ENCODE data around the gene CDRT15.
"Not testable (repeated sequence)": the region's sequence is repeated elsewhere in the genome, so short reads cannot be mapped to it uniquely, and the experiment has no call there.

Gene CDRT15

DNA sequence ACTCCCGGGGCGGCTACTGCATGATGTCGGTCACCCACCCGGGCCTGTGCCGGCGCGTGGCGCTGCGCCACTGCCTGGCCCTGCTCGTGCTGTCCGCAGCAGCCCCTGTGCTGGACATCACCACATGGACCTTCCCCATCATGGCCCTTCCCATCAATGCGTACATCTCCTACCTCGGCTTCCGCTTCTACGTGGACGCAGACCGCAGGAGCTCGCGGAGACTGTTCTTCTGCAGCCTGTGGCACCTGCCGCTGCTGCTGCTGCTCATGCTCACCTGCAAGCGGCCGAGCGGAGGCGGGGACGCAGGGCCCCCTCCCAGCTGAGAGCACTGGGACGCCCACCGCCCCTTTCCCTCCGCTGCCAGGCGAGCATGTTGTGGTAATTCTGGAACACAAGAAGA, 29.8 kb downstream of the CDRT15 start:
- DNase-seq (ENCODE audit: low spot score), result no peak

DNA sequence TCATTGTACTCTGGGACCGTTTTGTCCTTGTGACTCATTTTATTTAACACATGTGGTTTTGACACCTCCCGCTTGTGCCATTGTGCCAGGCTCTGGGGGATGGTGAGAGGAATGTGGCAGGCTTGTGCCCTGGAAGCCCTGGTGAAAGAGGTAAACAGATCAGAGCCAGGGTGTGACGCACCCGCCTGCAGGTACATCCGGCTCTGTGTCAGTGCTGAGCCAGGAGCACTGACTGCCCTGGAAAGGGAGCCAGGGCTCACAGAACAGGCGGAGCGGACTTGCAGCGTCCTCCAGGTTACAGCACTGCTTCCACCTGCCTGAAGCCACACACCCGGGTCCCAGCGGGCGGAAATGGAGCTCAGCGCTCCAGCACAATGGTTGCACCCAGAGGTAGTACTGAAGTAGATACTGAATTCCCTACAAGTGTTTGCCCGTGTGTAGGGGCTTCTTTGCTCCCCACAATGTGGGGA, 30.6 kb downstream of the CDRT15 start:
- no peak for DNase-seq (ENCODE audit: low spot score)

DNA sequence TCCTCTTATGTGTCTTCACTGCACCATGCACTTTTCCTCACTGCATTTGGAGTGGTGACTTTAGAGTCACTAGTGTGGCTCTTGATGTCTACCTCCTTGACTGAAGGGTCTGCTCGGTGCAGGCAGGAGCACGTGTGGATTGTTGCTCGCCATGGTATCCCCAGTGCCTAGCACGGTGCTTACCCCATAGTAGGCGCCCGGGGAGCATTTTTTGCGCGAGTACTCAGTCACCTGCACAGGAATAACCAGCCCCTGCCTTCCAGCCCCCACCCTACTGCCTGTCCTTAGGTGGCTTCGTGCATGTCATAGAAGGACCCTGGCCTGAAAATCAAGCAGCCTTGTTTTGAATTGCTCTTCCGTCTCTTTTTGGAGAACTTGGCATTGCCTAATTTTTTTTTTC, 31.3 kb downstream of the CDRT15 start:
- DNase-seq (ENCODE audit: low spot score), result no peak

GRCh38 chr17:14204546-14204945, 32.1 kb downstream of the CDRT15 start:
- no peak for DNase-seq (ENCODE audit: low spot score)

GRCh38 chr17:14204084-14204483, 32.6 kb downstream of the CDRT15 start:
- no peak for DNase-seq (ENCODE audit: low spot score)

DNA sequence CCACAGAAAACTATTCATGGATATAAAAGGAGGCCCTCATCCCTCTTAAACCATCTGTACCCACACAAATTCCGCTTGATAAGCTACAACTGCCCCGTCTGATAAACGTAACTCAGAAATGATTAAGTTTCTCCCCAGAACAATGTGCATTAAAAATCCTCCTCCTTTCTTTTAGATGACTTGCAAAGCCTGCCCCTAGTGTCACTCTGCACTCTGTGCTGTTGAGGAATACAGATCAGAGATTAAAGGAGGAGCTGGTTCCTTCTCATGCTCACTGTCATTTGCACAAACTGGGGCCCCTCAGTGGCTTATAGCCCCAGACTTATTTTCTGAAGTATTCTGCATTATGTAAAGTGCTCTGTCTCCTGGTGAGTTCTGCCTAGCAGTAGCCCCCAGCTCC, 33.3 kb downstream of the CDRT15 start:
- no peak for DNase-seq (ENCODE audit: low spot score)

GRCh38 chr17:14202388-14203166, 34.1 kb downstream of the CDRT15 start:
- no peak for DNase-seq (ENCODE audit: low spot score)

DNA sequence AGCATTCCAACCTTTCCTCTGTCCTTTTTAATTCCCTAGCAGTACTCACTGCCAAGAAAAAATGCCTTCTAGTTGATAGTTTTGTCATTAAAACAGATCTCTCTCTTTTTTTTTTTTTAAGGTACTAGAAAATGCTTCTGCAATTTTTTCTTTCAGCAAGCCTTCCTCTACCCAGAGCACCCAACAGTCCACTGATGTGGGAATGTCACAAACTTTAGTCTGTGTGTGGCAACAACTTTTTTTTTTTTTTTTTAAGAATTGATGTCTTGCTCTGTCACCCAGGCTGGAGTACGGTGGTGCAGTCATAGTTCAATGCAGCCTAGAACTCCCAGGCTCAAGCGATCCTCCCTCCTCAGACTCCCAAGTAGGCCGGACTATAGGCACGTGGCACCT, 34.7 kb downstream of the CDRT15 start:
- DNase-seq (ENCODE audit: low spot score), result no peak

- DNase-seq (ENCODE audit: low spot score), result no peak
Observed at GRCh38 chr17:14201021-14201987, 35.4 kb downstream of the CDRT15 start.

GRCh38 chr17:14200354-14200753, 36.3 kb downstream of the CDRT15 start:
- no peak for DNase-seq (ENCODE audit: low spot score)

GRCh38 chr17:14199601-14200000, 37.1 kb downstream of the CDRT15 start:
- no peak for DNase-seq (ENCODE audit: low spot score)

- no peak for DNase-seq (ENCODE audit: low spot score)
Observed at GRCh38 chr17:14198575-14198974, 38.1 kb downstream of the CDRT15 start.

- no peak for DNase-seq (ENCODE audit: low spot score)
Observed at GRCh38 chr17:14198013-14198412, 38.6 kb downstream of the CDRT15 start.

DNA sequence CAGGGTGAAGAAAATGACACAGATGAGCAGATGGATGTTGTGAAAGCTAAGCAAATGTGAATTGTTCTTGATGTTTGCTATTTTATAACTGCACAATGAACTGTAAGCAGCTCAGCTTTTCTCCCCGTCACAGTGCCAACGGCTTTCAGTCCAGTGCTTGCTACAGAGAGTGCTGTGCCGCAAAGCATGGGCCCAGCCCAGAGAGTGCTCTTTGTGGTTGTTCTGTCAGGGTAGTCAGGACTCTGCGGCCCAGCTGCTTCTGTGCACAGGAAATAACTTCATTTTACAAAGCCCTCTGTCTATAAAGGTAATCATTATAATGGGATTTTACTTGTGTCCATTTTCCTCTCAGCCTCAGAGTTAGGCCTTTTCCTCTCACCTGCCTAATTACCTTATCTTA, 39.1 kb downstream of the CDRT15 start:
- DNase-seq (ENCODE audit: low spot score), result no peak

GRCh38 chr17:14197057-14197456, 39.6 kb downstream of the CDRT15 start:
- DNase-seq (ENCODE audit: low spot score), result no peak

- no peak for DNase-seq (ENCODE audit: low spot score)
Observed at GRCh38 chr17:14196377-14196997, 40.2 kb downstream of the CDRT15 start.

DNA sequence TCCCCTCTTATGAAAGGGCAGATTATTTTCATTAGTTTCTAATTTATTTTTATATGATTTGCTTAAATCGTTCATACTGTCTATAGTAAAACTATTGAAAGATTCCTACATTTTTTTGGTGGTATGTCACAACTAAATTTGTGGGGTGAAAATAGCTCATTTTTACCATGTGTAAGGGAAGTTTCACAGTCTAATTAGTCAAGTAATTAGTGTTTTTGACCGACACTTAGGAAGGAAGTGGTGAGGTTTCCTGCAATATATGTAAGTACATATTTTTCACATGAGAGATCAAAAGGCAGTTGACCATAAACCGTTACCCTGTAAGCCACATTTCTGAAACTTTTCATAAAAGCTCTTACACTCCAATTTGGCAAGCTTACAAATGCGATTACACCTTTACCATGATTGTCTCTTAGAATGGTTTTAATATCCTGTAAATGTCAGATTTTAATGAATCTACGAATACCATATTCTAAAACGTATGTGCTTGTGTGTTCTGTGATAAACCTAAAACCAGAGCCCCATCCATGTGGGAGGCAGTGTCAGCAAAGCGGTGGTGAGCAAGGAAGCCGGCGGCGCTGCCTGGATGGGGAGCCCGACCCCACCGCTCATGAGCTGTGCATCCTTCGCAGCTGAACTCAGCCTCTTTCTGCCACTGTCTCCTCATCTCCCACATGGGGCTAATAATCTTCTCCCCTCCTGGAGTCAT, 43.9 kb downstream of the CDRT15 start:
- DNase-seq (ENCODE audit: low spot score), result not testable (repeated sequence)

DNA sequence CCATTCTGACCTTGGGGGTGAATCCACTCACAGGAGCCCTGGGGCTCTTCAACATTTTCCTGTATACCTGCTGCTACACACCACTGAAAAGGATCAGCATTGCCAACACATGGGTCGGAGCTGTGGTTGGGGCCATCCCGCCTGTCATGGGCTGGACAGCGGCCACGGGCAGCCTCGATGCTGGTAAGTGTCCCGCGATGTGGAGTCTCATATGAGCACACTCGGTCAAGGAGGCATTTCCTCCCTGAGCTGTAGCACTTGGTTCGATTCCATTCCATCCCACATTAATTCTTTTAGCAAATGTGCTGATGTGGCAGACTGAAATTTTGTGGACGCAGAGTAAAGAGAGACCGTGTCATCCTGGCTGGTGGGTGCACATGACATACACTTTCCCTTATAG, 44.6 kb downstream of the CDRT15 start:
- not testable (repeated sequence) for DNase-seq (ENCODE audit: low spot score)

DNA sequence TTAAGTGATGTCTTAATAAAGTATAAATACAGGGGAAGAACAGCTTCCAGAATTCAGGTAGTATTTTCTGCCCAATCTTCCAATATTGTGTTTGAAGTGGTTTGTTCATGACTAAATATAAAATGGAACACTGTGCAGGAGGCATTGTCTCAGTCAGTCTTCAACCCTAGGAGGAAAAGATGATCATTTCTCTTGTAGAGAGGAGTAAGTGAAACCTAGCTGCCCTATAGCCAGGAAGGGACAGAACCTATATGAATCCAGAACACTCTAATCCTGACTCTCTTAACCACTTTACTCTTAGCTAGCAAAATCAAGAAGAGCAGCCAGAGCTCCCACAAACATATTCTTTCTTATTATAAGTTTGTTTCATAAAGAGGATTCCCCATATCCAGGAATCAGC, 45.2 kb downstream of the CDRT15 start:
- not testable (repeated sequence) for DNase-seq (ENCODE audit: low spot score)

DNA sequence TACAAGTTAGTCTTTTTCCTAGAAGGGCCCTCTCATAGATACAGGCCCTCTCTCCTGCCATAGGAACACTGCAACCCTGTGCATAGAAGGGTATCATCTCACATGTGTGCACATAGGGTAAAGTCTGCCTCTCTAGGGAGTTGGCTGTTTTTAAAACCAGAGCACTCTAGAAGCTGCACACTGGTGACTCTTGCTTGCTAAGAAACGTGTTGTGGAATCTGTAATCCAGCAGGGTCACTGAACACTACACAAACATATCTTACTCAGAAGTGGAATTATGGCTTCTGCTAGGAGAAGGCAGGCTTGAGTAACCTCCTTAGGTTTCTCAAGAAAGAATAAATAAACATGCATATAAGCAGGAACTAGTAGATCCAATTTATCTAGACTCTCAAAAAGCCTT, 45.9 kb downstream of the CDRT15 start:
- not testable (repeated sequence) for DNase-seq (ENCODE audit: low spot score)

DNA sequence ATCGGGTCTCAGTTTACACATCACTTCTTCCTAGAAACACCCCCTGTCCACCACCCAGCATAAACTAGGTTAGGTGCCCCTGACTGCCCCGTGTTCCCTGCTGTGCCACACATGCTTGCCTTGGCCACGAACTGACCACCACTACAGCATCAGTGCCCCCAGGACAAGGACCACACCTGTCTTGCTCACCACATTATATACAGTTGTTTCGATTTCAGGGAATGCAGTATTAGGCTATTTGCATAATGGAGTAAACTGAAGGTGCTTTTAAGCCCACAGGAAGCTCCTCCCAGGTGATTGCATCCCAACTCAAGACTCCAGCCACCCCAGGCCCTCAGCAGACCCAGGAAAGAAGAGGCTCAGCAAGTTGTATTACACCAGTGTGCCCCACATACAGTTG, 50.2 kb downstream of the CDRT15 start:
- not testable (repeated sequence) for DNase-seq (ENCODE audit: low spot score)
